ENCODE measurements around the gene SLC12A3.

SLC12A3 gene

DNA sequence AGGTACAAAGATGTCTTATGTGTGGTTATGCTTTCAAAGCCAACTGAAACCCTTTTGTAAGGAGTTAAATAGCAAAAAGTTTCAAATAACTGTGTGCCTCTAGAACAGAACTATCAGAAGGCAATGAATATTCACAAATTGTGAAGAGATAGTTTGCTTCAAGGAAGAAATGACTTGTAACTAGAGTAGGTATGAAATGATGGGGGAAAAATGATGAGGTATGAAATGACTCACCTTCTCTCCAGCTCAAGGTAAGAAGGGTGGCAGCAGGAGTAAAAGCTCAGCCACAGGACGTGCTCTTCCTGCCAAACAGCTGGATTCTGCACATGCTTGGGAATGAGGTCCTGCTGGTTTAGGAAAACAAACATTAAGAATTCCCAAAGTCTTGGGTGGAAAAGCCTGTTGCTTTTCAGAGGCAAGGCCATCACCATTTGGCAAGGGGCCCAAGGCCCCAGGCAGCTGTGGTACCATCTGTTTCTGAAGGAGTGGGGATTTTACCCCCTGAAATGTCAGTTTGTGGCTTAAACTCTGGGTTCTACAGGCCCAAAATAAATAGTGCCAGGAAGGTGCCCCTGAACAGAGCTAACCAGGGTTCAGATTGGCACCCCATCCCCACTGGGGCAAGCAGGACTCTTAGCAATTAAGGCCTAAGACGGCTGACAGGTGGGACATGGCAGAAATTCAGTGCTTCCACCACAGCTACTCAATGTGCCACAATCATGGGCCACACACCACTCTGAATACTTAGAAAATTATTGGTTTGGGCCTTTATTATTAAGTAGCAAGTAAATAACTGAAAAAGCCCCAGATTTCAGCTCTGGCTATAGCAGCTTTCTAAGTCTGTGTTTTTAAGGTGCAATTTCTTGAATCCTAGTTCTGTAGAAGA, 80.2 kb downstream of the SLC12A3 start:
- DNase-seq (ENCODE audit: low read depth): peak; percentile 27

DNA sequence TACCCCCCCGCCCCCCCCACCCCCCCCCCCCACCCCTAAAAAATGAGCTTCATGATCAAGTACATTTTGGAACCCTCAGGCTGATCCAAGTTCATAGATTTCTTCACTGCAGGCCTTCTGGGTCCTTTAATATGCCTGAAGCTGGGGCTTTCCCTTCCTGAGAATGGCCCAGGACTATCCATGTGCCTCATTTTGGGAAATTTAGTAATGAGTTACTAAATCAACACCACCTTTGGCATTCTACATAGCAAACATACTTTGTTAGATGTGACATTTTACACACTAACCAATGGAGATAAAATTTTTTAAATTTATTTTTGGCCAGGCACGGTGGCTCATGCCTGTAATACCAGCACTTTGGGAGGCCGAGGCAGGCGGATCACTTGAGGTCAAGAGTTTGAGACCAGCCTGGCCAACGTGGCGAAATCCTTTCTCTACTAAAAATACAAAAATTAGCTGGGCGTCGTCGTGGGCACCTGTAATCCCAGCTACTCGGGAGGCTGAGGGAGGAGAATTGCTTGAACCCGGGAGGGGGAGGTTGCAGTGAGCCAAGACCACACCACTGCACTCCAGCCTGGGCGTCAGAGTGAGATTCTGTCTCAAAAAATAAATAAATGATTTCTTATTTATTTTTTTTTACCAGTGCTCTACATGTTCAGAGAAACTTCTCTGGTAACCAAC, 81.0 kb downstream of the SLC12A3 start:
- no peak for DNase-seq (ENCODE audit: low read depth)

DNA sequence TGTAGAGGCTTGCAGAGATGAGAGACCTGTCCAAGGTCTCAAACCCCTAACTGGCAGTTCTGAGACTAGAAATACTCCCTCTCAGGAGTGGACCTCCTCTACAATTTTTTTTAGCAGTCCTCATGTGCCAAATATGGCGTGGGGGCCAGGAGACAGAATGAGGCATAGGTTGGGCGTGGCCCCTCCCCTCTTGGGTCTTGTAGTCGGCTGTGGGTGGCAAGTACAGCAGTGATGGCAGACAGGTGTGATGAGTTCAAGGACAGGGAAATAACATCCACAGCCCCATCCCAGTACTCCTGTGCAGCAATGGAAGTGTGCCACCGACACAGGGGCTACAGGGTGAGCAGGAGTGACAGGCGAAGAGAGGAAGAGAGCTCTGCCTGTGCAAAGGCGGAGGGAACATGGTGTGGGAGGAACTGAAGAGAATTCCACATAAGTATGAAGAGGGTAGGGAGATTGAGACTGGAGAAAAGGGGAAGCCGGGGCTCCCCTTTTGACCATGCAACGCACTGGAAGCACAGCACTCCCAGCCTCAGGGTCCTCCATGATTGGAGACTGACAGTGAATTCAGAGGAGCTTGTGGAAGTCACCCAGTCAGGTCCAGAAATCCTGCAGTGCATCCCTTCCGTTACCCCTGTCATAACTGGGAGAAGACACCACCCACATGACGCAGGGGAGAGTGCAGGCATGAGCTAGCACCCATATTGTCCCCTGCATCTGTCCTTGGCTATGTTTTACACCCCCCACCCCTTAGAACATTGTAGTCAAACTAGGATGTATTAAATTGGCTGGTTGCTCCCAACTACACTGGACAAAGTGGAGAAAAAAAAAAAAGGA, 82.0 kb downstream of the SLC12A3 start:
- DNase-seq (ENCODE audit: low read depth): no peak

DNA sequence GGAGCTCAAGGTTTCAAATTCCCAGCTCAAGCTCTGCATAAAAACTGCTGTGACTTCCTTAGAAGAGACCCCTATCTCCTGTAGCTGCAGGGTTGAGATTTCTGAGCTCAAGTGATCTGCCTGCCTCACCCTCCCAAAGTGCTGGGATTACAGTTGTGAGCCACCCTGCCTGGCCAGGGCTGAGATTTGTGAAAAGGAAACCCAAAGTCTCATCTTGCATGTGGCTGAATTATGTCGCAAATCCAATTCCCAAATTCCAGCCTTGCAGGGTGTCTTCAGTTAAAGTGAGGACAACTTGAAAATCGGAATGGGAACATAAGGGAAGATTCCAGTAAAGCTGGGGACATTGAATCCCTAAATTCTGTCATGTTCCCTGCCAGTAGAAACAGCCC, 82.6 kb downstream of the SLC12A3 start:
- DNase-seq (ENCODE audit: low read depth): no peak

DNA sequence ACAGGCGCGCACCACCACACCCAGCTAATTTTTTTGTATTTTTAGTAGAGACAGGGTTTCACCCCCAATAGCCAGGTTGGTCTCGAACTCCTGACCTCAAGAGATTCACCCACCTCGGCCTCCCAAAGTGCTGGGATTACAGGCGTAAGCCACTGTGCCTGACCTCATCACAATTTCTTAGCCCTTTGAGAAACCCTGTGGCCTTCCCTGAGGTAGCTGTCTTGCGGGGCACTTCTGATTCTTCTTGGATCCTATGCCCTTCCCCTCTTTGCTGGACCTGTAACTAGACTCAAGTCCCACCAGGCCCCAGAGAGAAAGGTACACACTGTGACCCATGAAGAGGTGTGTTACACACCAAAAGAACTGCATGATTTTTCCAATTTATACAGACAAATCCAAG, 83.2 kb downstream of the SLC12A3 start:
- no peak for DNase-seq (ENCODE audit: low read depth)

DNA sequence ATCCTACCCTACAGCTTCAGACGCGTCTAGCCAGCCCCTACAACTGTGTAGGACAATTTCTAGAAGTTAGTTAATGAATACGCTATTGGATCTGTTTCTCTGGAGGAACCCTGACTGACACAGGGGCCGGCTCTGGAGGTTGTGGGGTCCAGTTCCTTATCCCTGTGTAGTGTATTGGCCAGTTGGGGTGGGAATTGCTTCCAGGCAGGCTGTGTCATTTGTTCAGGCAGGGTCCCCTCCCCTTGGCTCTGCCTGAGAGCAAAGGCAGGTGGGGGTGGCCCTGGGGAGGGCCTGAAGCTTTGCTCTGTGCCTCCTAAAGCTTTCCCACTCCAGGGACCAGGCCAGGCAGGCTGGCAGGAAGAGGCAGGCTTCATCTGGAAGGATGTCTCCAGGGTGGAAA, 85.0 kb downstream of the SLC12A3 start:
- no peak for DNase-seq (ENCODE audit: low read depth)

DNA sequence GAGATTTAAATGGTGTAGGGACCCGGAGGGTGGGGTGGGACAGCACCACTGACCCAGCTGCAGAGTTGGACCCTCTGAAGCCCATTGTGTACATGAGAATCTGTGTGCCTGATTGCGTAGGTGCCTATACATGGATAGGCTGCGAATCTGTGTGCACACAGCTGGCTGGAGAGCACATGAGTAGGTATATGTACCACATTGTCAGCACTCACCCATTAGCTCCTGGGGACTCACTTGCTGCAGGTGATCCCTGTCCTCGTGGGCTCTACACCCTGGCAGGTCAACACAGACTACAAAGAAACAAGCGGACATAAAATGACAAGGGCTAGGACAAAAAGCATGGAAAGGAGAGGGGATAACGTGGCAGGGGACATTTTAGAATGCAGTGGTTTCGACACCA, 85.4 kb downstream of the SLC12A3 start:
- DNase-seq (ENCODE audit: low read depth): no peak

DNA sequence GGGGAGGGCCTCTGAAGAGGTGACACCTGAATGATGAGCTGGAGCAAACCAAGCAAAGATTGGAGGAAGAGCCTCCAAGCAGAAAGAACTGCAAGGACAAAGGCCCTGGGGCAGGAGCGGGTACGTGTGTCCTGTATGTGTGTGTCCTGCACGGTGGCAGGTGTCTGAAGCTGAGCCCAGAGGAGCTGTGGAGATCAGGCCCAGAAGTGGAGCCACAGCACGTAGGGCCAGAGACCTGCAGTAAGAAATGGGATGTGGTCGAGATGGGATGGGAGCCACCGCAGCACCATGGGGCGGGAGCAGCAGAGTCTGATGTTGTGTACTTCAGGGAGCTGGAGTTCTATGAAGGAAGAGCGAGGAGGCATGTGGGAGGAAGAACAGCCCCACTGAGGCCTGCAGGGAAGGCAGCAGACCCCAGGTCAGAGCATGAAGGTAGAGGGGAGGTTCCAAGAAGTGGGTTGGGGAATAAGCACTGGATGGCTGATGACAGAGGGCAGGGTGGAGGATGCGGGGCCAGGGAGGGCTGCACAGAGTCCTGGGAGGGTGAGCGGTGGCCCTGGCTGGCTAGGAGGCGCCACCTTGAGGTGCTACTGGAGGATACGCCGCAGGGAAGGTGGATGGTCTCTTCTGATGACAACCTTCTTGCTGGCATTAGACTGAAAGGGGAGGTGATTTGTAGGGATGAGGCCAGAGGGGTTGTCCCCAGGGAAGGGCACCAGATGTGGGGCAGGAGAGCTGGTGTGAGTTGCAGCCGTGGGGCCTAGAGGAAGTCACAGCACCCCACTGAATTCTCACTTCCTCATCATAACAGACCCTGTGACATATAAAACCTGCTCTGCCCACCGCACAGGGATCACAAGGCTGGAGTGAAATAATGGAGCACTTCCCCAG, 86.1 kb downstream of the SLC12A3 start:
- peak; percentile 59 for DNase-seq (ENCODE audit: low read depth)

DNA sequence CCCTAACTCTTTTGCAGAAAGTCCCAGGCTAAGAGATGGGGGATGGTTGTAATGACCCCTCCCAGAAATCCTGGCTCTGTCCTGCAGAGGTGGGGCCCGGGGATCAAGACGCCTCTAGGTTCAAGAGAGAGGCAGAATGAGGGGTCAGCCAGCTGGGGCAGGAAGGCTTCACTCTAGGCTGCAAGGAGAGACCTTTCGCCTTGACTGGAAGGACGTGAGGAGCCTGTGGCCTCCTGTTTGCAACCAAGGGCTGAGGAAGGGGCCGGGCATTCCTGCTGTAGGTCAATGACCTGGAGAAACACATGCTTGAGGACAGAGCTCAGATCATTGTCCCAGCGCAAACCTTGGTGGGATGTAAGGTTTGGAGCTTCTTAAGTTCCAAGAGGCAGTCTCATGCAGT, 88.0 kb downstream of the SLC12A3 start:
- no peak for DNase-seq (ENCODE audit: low read depth)

DNA sequence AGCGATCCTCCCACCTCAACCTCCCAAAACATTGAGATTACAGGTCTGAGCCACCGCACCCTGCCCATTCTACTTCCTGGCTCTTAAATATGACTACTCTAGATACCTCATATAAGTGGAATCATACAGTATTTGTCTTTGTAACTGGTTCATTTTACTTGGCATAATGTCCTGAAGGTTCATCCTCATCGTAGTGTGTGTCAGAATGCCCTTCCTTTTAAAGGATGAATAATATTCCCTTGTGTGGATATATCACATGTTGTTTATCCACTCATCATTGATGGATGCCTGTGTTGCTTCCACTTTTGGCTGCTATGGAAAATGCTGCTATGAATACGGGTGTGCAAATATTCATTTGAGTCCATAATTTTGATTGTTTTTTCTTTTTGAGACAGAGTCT, 91.1 kb downstream of the SLC12A3 start:
- DNase-seq (ENCODE audit: low read depth): no peak

DNA sequence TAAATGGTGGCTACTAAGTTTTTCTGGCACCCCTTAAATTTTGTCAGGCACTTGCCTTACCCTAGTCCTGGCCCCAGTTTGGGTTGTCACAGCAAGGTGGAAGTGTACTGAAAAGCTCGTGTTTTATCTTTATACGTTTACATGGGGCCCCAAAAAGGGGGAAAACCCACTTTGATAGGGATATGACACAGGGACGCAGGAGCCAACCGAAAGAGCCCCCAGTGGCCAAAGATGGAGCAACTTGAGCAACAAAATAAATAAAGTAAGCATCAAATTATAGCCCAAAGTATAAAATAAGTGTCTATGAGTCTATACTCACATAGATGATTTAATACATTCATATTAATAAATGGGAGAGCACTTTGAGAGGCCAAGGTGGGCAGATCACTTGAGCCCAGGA, 91.7 kb downstream of the SLC12A3 start:
- DNase-seq (ENCODE audit: low read depth): no peak

DNA sequence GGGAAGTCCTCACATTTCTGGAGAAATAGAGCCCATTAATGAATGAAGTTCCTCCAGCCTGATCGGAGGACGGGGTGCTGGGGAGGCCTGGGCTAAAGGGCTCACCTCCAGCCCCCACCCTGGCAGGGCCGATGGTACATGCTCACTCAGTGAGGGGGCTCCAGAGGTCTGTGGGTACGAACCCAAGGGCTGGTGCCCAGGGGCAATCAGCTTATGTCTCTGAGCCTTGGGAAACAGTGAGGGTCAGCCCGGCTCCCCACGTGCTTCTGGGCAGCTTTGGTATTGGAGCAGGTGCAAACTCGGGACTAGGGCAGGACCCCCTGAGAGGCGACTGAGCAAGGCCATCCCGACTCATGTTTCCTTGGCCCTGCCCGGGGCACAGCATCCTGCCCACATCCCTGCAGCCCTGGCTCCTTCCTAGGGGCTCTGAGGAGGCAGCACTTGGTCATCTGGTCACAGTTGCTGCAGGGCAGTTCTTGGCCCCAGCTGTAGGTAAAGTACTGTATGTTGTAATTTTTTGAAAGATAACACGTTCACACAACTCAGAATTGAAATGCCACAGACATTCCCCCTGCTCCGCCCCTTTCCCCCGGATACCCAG, 95.8 kb downstream of the SLC12A3 start:
- DNase-seq (ENCODE audit: low read depth): no peak

DNA sequence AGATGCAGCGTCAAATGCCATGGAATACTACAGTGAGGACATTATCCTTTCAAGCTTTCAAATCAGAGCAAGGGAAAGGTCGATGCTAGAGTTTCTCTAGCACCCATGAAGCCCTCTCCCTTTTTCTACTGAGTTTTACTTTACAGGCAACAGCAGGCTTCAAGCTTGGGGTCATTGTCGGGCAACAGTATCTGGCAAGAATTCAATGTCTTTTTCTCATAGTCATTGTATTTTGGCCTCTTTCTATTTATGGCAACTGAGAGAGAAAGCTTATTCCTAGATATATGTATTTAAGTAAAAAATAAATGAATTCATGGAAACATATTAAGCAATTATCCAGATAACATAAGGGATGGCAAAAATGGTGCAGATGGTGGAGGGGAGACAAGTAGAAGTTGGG, 96.4 kb downstream of the SLC12A3 start:
- DNase-seq (ENCODE audit: low read depth): no peak

DNA sequence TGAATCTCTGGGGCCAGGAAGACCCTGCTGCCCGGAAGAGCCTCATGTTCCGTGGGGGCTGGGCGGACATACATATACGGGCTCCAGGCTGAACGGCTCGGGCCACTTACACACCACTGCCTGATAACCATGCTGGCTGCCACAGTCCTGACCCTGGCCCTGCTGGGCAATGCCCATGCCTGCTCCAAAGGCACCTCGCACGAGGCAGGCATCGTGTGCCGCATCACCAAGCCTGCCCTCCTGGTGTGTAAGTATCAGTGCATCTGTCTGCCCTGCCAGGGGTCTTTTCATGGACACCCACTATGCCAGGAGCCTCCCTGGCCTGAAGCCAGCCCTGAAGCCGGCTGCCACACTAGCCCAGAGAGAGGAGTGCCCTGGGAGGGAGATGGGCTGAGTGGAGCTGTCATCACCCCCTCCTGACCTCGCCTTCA, 96.9 kb downstream of the SLC12A3 start, which contains the start of gene CETP:
CETP (plus strand) TSS at position 100 of the 431 bp plus-strand sequence; CDS start at position 130, 30 bp downstream.
- DNase-seq (ENCODE audit: low read depth): no peak

DNA sequence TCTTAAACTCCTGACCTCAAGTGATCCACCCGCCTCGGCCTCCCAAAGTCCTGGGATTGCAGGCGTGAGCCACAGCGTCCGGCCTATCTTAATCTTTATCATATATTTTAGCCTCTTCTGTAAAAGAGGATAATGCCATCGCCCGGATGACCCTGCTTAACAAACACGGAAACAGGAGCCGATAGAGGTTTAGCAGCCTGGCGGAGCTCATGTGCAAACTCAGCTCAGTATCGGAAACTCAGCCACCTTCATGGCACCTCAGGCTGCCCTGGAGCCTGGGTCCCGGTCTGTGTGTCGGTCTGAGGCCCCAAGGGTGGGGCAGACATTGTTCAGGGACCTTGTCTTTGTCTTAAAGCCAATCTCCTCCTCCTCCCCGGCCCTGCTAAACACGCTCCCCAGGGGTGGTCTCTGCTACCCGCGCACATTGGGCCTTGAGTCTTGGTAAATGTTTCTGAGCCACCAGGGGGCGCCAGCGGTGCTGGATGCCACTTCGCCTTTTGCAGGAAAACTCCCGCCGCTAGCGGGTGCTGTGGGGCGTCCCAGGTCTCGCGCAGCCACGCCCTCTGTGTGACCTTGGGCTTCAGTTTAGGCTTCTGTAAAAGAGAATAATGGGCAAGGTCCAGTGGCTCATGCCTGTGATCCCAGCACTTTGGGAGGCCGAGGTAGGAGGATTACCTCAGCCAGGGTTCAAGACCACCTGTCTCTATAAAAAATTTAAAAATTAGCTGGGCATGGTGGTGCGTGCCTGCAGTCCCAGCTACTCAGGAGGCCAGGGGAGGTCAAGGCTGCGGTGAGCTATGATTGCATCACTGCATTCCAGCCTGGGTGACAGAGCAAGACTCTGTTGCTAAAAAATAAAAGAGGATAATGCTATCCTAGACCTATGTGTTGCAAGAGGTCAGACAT, 99.5 kb downstream of the SLC12A3 start:
- peak; percentile 93 for DNase-seq (ENCODE audit: low read depth)
